IMR-90 (cell line): Measurements from ENCODE around the gene PAFAH2. TPM values are rescaled to one million over a fixed set of nuclear protein-coding genes. Genes with fewer than 3 reads are reported as not detected.

Source experiments
- ATAC-seq: fragments of 200-7000 bp; cut with Tn5 transposase; 2 replicates; pipeline ENCODE4 v1.9.1; 2020; ENCODE audit warnings: low read depth, mild to moderate bottlenecking, moderate library complexity
- BruUV-seq: library from RNA; stranded (reverse); fragments of 400-500 nt; replicated peaks from 2 replicates; lab custom pipeline; 2021; lab: Mats Ljungman, UMichigan
- CTCF ChIA-PET: fragments of 300-600 bp; formaldehyde crosslinking; extraction: SDS; loops from one replicate; lab custom pipeline; 2021; ENCODE audit warnings: antibody characterized with exemption; lab: Yijun Ruan, JAX
- POLR2A ChIA-PET: fragments of 300-600 bp; sonication (Branson Sonifier 250); formaldehyde crosslinking; loops from one replicate; lab custom pipeline; 2022; ENCODE audit warnings: antibody characterized with exemption; ENCODE audit not compliant: unreplicated experiment; lab: Charles Lee
- DNase-seq: peaks from one replicate; pipeline ENCODE4 v3.0.0; 2013
- H2AFZ ChIP-seq: replicated peaks from 2 replicates; pipeline ENCODE3; 2013; ENCODE audit warnings: low read length, mild to moderate bottlenecking; ENCODE audit not compliant: poor library complexity
- H2AK5ac ChIP-seq: 2 replicates; pipeline ENCODE4 v1.6.1; 2013; ENCODE audit warnings: low read depth, low read length, inconsistent platforms
- H2AK9ac ChIP-seq: replicated peaks from 2 replicates; pipeline ENCODE3; 2013; ENCODE audit warnings: mild to moderate bottlenecking, low read depth, low read length, moderate library complexity; ENCODE audit not compliant: poor library complexity
- H2BK120ac ChIP-seq: 2 replicates; pipeline ENCODE4 v1.6.1; 2013; ENCODE audit warnings: low read depth, low read length, inconsistent platforms
- H2BK15ac ChIP-seq: 3 replicates; pipeline ENCODE4 v1.6.1; 2013; ENCODE audit warnings: low read depth, low read length, inconsistent platforms
- H2BK20ac ChIP-seq: 2 replicates; pipeline ENCODE4 v1.6.1; 2013; ENCODE audit warnings: low read depth, mild to moderate bottlenecking, inconsistent platforms, low read length, moderate library complexity
- H2BK5ac ChIP-seq: 2 replicates; pipeline ENCODE4 v1.6.1; 2013; ENCODE audit warnings: mild to moderate bottlenecking, low read depth, low read length, inconsistent platforms; ENCODE audit not compliant: poor library complexity, severe bottlenecking
- H3K14ac ChIP-seq: replicated peaks from 2 replicates; pipeline ENCODE4 v1.6.1; 2013; ENCODE audit warnings: low read depth, low read length, inconsistent platforms
- H3K18ac ChIP-seq: 2 replicates; pipeline ENCODE4 v1.6.1; 2013; ENCODE audit warnings: low read depth, low read length, control low read depth
- H3K23ac ChIP-seq: 2 replicates; pipeline ENCODE4 v1.6.1; 2013; ENCODE audit warnings: low read depth, low read length, inconsistent platforms
- H3K27ac ChIP-seq: 2 replicates; pipeline ENCODE4 v1.5.1; 2013; ENCODE audit warnings: mild to moderate bottlenecking, control low read depth, low read length; ENCODE audit not compliant: insufficient read depth
- H3K27me3 ChIP-seq: 2 replicates; pipeline ENCODE4 v1.6.1; 2013; ENCODE audit warnings: low read length; ENCODE audit not compliant: control insufficient read depth, insufficient read depth
- H3K36me3 ChIP-seq: 2 replicates; pipeline ENCODE4 v1.6.1; 2013; ENCODE audit warnings: low read length, mixed read lengths; ENCODE audit not compliant: control insufficient read depth, insufficient read depth
- H3K4ac ChIP-seq: 2 replicates; pipeline ENCODE4 v1.6.1; 2013; ENCODE audit warnings: low read depth, low read length, inconsistent platforms
- H3K4me1 ChIP-seq: 2 replicates; pipeline ENCODE4 v1.6.1; 2013; ENCODE audit warnings: low read length, mixed read lengths; ENCODE audit not compliant: control insufficient read depth, insufficient read depth
- H3K4me2 ChIP-seq: 2 replicates; pipeline ENCODE4 v1.6.1; 2013; ENCODE audit warnings: low read depth, mild to moderate bottlenecking, control low read depth, low read length, moderate library complexity
- H3K4me3 ChIP-seq: 2 replicates; pipeline ENCODE4 v1.5.1; 2013; ENCODE audit warnings: low read depth, mild to moderate bottlenecking, control low read depth, low read length, moderate library complexity; ENCODE audit not compliant: insufficient read depth
- H3K56ac ChIP-seq: 2 replicates; pipeline ENCODE4 v1.6.1; 2013; ENCODE audit warnings: low read length, inconsistent platforms; ENCODE audit not compliant: insufficient read depth; ENCODE audit errors: extremely low read depth
- H3K79me1 ChIP-seq, 2 experiments: 2 replicates each; pipeline ENCODE4 v1.6.1; 2013; ENCODE audit warnings: low read length in 2 of 2, inconsistent platforms in 1 of 2, low read depth in 1 of 2
- H3K9ac ChIP-seq: 2 replicates; pipeline ENCODE4 v1.6.1; 2013; ENCODE audit warnings: low read depth, low read length, control low read depth
- H3K9me1 ChIP-seq: 2 replicates; pipeline ENCODE4 v1.6.1; 2013; ENCODE audit warnings: low read length, inconsistent platforms; ENCODE audit not compliant: insufficient read depth
- H3K9me3 ChIP-seq: 2 replicates; pipeline ENCODE4 v1.6.1; 2013; ENCODE audit warnings: low read length; ENCODE audit not compliant: control insufficient read depth, insufficient read depth
- H4K20me1 ChIP-seq: 2 replicates; pipeline ENCODE4 v1.6.1; 2013; ENCODE audit warnings: low read length, inconsistent platforms; ENCODE audit not compliant: insufficient read depth
- H4K5ac ChIP-seq: 2 replicates; pipeline ENCODE4 v1.6.1; 2013; ENCODE audit warnings: mild to moderate bottlenecking, low read depth, low read length, control low read depth
- H4K8ac ChIP-seq, 2 experiments: 2 replicates each; pipeline ENCODE4 v1.6.1; 2013; ENCODE audit warnings: low read depth in 2 of 2, low read length in 2 of 2, control low read depth in 1 of 2, inconsistent platforms in 1 of 2
- H4K91ac ChIP-seq: 2 replicates; pipeline ENCODE4 v1.6.1; 2013; ENCODE audit warnings: low read depth, low read length, inconsistent platforms; ENCODE audit not compliant: insufficient read depth
- CEBPB ChIP-seq: IDR thresholded peaks from 2 replicates; pipeline ENCODE4 v1.6.1; 2012; ENCODE audit warnings: low read depth, low read length, improper control_type of control experiment
- FOS ChIP-seq: fragments of 150-350 bp; IDR thresholded peaks from 2 replicates; pipeline ENCODE4 v1.6.1; 2016; ENCODE audit warnings: low read depth, low read length
- MAZ ChIP-seq: IDR thresholded peaks from 2 replicates; pipeline ENCODE4 v1.6.1; 2012; ENCODE audit warnings: low read depth, mild to moderate bottlenecking, low read length, improper control_type of control experiment, moderate library complexity, borderline replicate concordance
- NFE2L2 ChIP-seq: fragments of 150-350 bp; IDR thresholded peaks from 2 replicates; pipeline ENCODE4 v1.6.1; 2016; ENCODE audit warnings: low read depth, mild to moderate bottlenecking, low read length
- RAD21 ChIP-seq: IDR thresholded peaks from 2 replicates; pipeline ENCODE4 v1.6.1; 2012; ENCODE audit warnings: low read length, improper control_type of control experiment
- RCOR1 ChIP-seq: IDR thresholded peaks from 2 replicates; pipeline ENCODE4 v1.6.1; 2012; ENCODE audit warnings: mild to moderate bottlenecking, low read length, improper control_type of control experiment; ENCODE audit not compliant: insufficient replicate concordance
- RFX5 ChIP-seq: IDR thresholded peaks from 2 replicates; pipeline ENCODE4 v1.8.0; 2012; ENCODE audit warnings: low read depth, mild to moderate bottlenecking, low read length, moderate library complexity
- SMC3 ChIP-seq: fragments of 150-350 bp; IDR thresholded peaks from 2 replicates; pipeline ENCODE4 v1.6.1; 2016; ENCODE audit warnings: low read depth, mild to moderate bottlenecking, antibody characterized with exemption, low read length, moderate library complexity
- WGBS, 2 experiments: methylation state at CpG; one replicate each; pipeline versions ENCODE4 v1.1.5 to v1.1.7; 2013; ENCODE audit warnings: missing lambda C conversion rate in 2 of 2; ENCODE audit not compliant: insufficient read length in 1 of 2; ENCODE audit errors: extremely low coverage in 2 of 2; 5-methylcytosine and 5-hydroxymethylcytosine counted together
- dilution Hi-C: fragments of 300-500 bp; cut with HindIII; formaldehyde crosslinking; loops from one replicate; pipeline ENCODE4 v1.14.3; 2018; ENCODE audit warnings: low sequenced_read_pairs; ENCODE audit not compliant: unreplicated experiment
- in situ Hi-C: fragments of 300-500 bp; cut with MboI; formaldehyde crosslinking; loops from 3 replicates; pipeline ENCODE4 v1.14.3; 2019; ENCODE audit warnings: low sequenced_read_pairs, inconsistent platforms, mixed read lengths
- intact Hi-C: fragments of 100-400 bp; cut with micrococcal nuclease; formaldehyde crosslinking; loops from 2 replicates; pipeline ENCODE4 v1.10.0; 2022
- polyA plus RNA-seq, 3 experiments: library from polyadenylated mRNA; depleted of rRNA; stranded (reverse); fragments of >200 nt; gene quantifications; 2 replicates each; pipeline ENCODE4 v1.2.3, GENCODE V29; 2012; ENCODE audit warnings: low replicate concordance in 1 of 3
- total RNA-seq: library from RNA; depleted of rRNA; stranded (reverse); fragments of >200 nt; gene quantifications from 2 replicates; pipeline ENCODE4 v1.2.3, GENCODE V29; 2012
- TF ChIP-seq, protein P1 (sequence below): fragments of 150-350 bp; IDR thresholded peaks from 2 replicates; pipeline ENCODE4 v1.6.1; 2016; ENCODE audit warnings: low read depth, mild to moderate bottlenecking, low read length, moderate library complexity, borderline replicate concordance

PAFAH2 gene
- total and polyA plus RNA-seq, 2 of the 4 experiments (the other 2 are of a cell fraction) = 8.3 to 12.2 TPM

DNA sequence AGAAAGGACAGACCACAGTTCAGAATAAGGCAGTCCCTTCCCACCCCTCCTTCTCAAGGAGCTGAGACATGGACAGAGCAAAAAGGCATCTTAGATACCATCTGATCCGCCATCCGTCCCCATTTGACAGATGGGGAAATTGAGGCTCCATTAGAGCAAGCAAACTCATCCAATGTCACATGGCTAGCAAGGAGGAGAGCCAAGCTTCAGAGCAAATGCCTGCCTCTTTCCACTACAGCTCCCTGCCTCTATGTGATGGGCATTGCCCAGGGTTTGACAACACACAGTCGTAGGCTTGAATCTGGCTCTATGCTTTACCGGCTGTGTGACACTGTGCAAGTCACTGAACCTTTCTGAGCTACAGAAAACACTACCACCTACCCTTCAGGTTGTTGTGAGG is 44.1 kb upstream of the PAFAH2 start:
- no peak overlapping the region for H3K27ac ChIP-seq
- intact Hi-C loops = no loop called here
- TF ChIP-seq SMC3 = no peak
- TF ChIP-seq, protein P1, sequence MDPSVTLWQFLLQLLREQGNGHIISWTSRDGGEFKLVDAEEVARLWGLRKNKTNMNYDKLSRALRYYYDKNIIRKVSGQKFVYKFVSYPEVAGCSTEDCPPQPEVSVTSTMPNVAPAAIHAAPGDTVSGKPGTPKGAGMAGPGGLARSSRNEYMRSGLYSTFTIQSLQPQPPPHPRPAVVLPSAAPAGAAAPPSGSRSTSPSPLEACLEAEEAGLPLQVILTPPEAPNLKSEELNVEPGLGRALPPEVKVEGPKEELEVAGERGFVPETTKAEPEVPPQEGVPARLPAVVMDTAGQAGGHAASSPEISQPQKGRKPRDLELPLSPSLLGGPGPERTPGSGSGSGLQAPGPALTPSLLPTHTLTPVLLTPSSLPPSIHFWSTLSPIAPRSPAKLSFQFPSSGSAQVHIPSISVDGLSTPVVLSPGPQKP = no peak
- no peak for TF ChIP-seq NFE2L2
- no peak for TF ChIP-seq RAD21
- no peak for TF ChIP-seq RCOR1
- no peak for TF ChIP-seq FOS
- TF ChIP-seq CEBPB = no peak
- TF ChIP-seq MAZ = no peak
- TF ChIP-seq RFX5 = no peak
- no TSS peak for BruUV-seq
- H3K18ac ChIP-seq = no peak overlapping the region
- no peak overlapping the region for H2AFZ ChIP-seq
- WGBS, 2 experiments = 40% methylated on average over 1 of the region's 4 CpGs; no CpG with 5 or more reads in 1 of the 2 experiments
- no peak overlapping the region for H2BK5ac ChIP-seq
- H2BK15ac ChIP-seq = no peak overlapping the region
- no peak overlapping the region for H2BK120ac ChIP-seq
- DNase-seq (no peak), ATAC-seq (no peak)
- no peak overlapping the region for H2BK20ac ChIP-seq
- H3K14ac ChIP-seq = no peak overlapping the region
- H2AK5ac ChIP-seq = no peak overlapping the region
- dilution Hi-C loops = no loop called here
- H3K9me1 ChIP-seq = no peaks in the 10 kb centered on the region
- H4K5ac ChIP-seq = no peak overlapping the region
- POLR2A ChIA-PET = no interaction called here
- no peaks in the 10 kb centered on the region for H3K9me3 ChIP-seq
- CTCF ChIA-PET = no interaction called here
- no peak overlapping the region for H3K9ac ChIP-seq
- no peak overlapping the region for H3K4me2 ChIP-seq
- peaks cover 69% of the 10 kb centered on the region for H3K27me3 ChIP-seq
- no peaks in the 10 kb centered on the region for H3K36me3 ChIP-seq
- no peak overlapping the region for H4K91ac ChIP-seq
- no peaks in the 10 kb centered on the region for H3K4me1 ChIP-seq
- H4K8ac ChIP-seq = no peak overlapping the region
- H3K56ac ChIP-seq = no peak overlapping the region
- H3K4ac ChIP-seq = no peak overlapping the region
- in situ Hi-C loops = loop anchor here (5.0 kb wide), 2 partner anchors 55 to 105 kb away; no protein-coding TSS in a partner anchor
- H4K20me1 ChIP-seq = no peaks in the 10 kb centered on the region
- H3K79me1 ChIP-seq = no peaks in the 10 kb centered on the region
- no peak overlapping the region for H3K4me3 ChIP-seq
- H3K23ac ChIP-seq = no peak overlapping the region
- H2AK9ac ChIP-seq = no peak overlapping the region
